ES-I3 (cell line): Measurements from ENCODE around the gene AOPEP.

Experiments
- H3K36me3 ChIP-seq: 2 replicates; pipeline ENCODE4 v1.6.1; 2013; ENCODE audit warnings: mild to moderate bottlenecking, low read length, control low read depth, moderate library complexity; ENCODE audit not compliant: insufficient read depth
- H3K4me1 ChIP-seq: 2 replicates; pipeline ENCODE4 v1.6.1; 2013; ENCODE audit warnings: mild to moderate bottlenecking, control low read depth, low read length; ENCODE audit not compliant: insufficient read depth
- H3K9ac ChIP-seq: 2 replicates; pipeline ENCODE4 v1.6.1; 2013; ENCODE audit warnings: low read depth, mild to moderate bottlenecking, low read length, moderate library complexity
- H3K9me3 ChIP-seq: 2 replicates; pipeline ENCODE4 v1.6.1; 2013; ENCODE audit warnings: mild to moderate bottlenecking, low read length, moderate library complexity; ENCODE audit not compliant: control insufficient read depth, insufficient read depth

Gene AOPEP

GRCh38 chr9:95101326-95101725, 374.8 kb downstream of the AOPEP start:
- no peaks in the 10 kb centered on the region for H3K9me3 ChIP-seq
- no peaks in the 10 kb centered on the region for H3K4me1 ChIP-seq
- H3K36me3 ChIP-seq: no peaks in the 10 kb centered on the region
- no peak overlapping the region for H3K9ac ChIP-seq

GRCh38 chr9:95102001-95102433, 375.5 kb downstream of the AOPEP start:
- H3K4me1 ChIP-seq: no peaks in the 10 kb centered on the region
- no peak overlapping the region for H3K9ac ChIP-seq
- H3K36me3 ChIP-seq: no peaks in the 10 kb centered on the region
- H3K9me3 ChIP-seq: no peaks in the 10 kb centered on the region

- Histone ChIP-seq H3K4me1 (no peaks in the 10 kb centered on the region), H3K9ac (no peak overlapping the region), H3K9me3 (no peaks in the 10 kb centered on the region), H3K36me3 (no peaks in the 10 kb centered on the region)
Measured at GRCh38 chr9:95102572-95102971, 376.1 kb downstream of the AOPEP start.

GRCh38 chr9:95103281-95103771, 376.8 kb downstream of the AOPEP start:
- no peaks in the 10 kb centered on the region for H3K9me3 ChIP-seq
- H3K4me1 ChIP-seq: no peaks in the 10 kb centered on the region
- no peaks in the 10 kb centered on the region for H3K36me3 ChIP-seq
- no peak overlapping the region for H3K9ac ChIP-seq

- no peaks in the 10 kb centered on the region for H3K9me3 ChIP-seq
- no peaks in the 10 kb centered on the region for H3K4me1 ChIP-seq
- H3K36me3 ChIP-seq: no peaks in the 10 kb centered on the region
- H3K9ac ChIP-seq: no peak overlapping the region
Measured at GRCh38 chr9:95103871-95104580, 377.5 kb downstream of the AOPEP start.

GRCh38 chr9:95104581-95104960, 378.1 kb downstream of the AOPEP start:
- Histone ChIP-seq H3K4me1 (no peaks in the 10 kb centered on the region), H3K9ac (no peak overlapping the region)

GRCh38 chr9:95104980-95105379, 378.5 kb downstream of the AOPEP start:
- Histone ChIP-seq H3K36me3 (no peaks in the 10 kb centered on the region), H3K9ac (no peak overlapping the region), H3K9me3 (no peaks in the 10 kb centered on the region), H3K4me1 (no peaks in the 10 kb centered on the region)

More at GRCh38 chr9:95104581-95104960, 378.1 kb downstream of the AOPEP start:
- Histone ChIP-seq H3K9me3 (no peaks in the 10 kb centered on the region), H3K36me3 (no peaks in the 10 kb centered on the region)

GRCh38 chr9:95105519-95106287, 379.2 kb downstream of the AOPEP start:
- Histone ChIP-seq H3K36me3 (no peaks in the 10 kb centered on the region), H3K9ac (no peak overlapping the region), H3K9me3 (no peaks in the 10 kb centered on the region), H3K4me1 (no peaks in the 10 kb centered on the region)

- H3K4me1 ChIP-seq: no peaks in the 10 kb centered on the region
- H3K36me3 ChIP-seq: no peaks in the 10 kb centered on the region
- no peaks in the 10 kb centered on the region for H3K9me3 ChIP-seq
- H3K9ac ChIP-seq: no peak overlapping the region
Measured at GRCh38 chr9:95107001-95107749, 380.7 kb downstream of the AOPEP start.

GRCh38 chr9:95107976-95108375, 381.5 kb downstream of the AOPEP start:
- no peak overlapping the region for H3K9ac ChIP-seq
- no peaks in the 10 kb centered on the region for H3K36me3 ChIP-seq
- H3K9me3 ChIP-seq: no peaks in the 10 kb centered on the region
- H3K4me1 ChIP-seq: no peaks in the 10 kb centered on the region

GRCh38 chr9:95108777-95109176, 382.3 kb downstream of the AOPEP start:
- Histone ChIP-seq H3K9me3 (no peaks in the 10 kb centered on the region), H3K36me3 (no peaks in the 10 kb centered on the region), H3K9ac (no peak overlapping the region)

GRCh38 chr9:95109456-95109855, 383.0 kb downstream of the AOPEP start:
- Histone ChIP-seq H3K9me3 (no peaks in the 10 kb centered on the region), H3K36me3 (no peaks in the 10 kb centered on the region), H3K9ac (no peak overlapping the region), H3K4me1 (no peaks in the 10 kb centered on the region)

More at GRCh38 chr9:95108777-95109176, 382.3 kb downstream of the AOPEP start:
- no peaks in the 10 kb centered on the region for H3K4me1 ChIP-seq

- H3K9me3 ChIP-seq: no peaks in the 10 kb centered on the region
- H3K4me1 ChIP-seq: no peaks in the 10 kb centered on the region
- no peaks in the 10 kb centered on the region for H3K36me3 ChIP-seq
- H3K9ac ChIP-seq: no peak overlapping the region
Measured at GRCh38 chr9:95110921-95111525, 384.5 kb downstream of the AOPEP start.

GRCh38 chr9:95111716-95112115, 385.2 kb downstream of the AOPEP start:
- H3K9me3 ChIP-seq: no peaks in the 10 kb centered on the region
- H3K4me1 ChIP-seq: 0 out of 2 replicates have a peak, but pooled peaks cover 5% of the 10 kb centered on the region
- no peaks in the 10 kb centered on the region for H3K36me3 ChIP-seq
- no peak overlapping the region for H3K9ac ChIP-seq
